SHP77 treated with DMSO at 0.1 percent for 48 hours (cell line): Measurements from ENCODE around the gene ANKS1B.
"Not testable (repeated sequence)": the region's sequence is repeated elsewhere in the genome, so short reads cannot be mapped to it uniquely, and the experiment has no call there.

ENCODE experiments used
- DNase-seq: peaks from one replicate; lab custom pipeline; 2025; lab: John Stamatoyannopoulos, UW

The ANKS1B gene

DNA sequence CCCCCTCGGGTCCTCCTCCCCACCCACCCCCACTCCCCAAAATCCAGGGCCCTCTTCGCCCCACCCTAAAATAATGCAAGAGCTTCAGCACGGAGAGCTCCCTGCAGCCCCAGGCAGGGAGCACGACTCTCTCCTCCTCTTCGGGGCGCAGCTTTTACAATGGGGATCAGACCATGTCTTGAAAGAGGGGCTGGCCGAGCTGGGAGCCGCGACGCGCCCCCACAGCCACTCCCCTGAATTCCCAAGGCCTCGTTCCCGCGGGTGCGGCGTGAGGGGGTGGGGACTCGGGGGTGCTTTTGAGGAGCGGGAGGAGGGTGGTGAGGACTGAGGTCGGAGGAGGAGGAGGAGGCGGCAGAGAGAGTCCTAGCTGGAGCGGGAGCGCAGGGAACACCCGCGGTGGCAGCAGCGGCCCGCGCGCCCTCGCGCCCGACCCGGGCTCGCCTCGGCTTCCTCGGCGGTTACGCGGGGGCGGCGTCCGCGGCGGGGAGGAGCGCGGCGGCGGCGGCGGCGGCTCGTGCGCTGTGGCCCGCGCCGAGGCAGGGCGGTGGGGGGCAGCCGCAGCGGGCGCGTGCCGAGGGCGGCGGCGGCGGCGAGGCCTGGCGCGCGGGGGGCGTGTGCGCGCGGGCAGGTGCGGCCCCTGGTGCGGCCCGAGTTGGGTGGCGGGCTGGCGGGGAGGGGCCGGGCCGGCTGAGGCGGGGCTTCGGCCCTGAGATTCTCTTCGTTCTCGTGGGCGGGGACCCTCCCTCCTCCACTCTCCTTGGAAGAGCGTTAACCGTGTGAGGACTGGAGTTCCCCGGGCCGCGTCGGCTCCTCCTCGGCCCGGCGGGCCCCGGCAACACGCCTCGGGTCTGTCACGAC is at the start of gene ANKS1B:
Gene ANKS1B, minus strand, starts transcription at position 666 of the 858 bp plus-strand sequence. CDS start 699 bp downstream, outside the sequence.
- DNase-seq = peak; percentile 73

DNA sequence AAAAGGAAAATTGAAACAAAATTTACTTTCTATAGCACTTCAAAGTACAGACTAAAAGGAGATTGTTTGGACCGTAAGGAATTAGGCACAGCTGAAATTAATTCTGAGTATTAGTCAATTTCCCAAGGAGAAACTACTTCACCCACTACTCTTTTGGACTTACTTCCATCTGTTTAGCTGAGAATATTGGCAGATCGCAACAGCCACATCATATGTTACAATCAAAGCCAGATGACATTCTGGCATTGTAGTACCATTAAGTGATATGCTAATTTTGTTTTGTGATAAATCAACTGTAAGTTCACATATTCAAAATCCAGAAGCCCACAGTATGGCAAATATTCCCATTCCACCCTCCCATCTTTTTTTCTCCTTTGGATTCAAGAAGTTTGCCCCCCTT is 47.1 kb upstream of the ANKS1B start:
- DNase-seq = no peak

DNA sequence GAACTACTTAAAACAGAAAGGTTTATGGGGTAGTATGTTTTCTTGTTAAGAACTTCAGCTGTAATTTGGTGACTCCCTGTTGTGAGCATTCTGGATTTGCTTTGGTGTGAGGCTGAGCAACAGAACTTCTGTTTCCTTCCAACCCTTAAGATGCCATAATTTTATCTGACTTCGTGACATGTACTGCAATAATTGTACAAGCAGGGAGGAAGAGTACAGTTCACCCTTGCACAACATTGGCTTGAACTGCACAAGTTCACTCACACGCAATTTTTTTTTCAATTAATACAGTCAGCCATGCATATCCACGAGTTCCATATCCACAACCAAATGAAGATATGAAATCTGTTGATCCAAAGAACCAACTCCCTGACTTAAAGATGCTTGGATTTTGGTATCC is 42.9 kb upstream of the ANKS1B start:
- no peak for DNase-seq

DNA sequence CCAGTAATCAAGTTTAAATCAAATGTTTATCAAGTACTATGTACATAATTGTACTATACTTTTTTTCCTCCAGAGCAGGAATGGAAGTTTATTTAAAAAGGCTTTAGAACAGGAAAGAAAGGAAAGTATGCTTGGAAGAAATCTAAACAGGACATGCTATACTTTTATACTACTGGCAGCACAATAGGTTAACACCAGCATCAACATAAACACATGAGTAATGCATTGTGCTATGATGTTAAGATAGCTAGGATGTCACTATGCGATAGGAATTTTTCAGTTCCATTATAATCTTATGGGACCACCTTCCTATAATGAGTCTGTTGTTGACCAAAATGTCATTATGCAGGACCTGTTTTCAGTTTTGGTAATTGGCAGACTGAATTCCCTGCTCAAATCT is 41.5 kb upstream of the ANKS1B start:
- no peak for DNase-seq

DNA sequence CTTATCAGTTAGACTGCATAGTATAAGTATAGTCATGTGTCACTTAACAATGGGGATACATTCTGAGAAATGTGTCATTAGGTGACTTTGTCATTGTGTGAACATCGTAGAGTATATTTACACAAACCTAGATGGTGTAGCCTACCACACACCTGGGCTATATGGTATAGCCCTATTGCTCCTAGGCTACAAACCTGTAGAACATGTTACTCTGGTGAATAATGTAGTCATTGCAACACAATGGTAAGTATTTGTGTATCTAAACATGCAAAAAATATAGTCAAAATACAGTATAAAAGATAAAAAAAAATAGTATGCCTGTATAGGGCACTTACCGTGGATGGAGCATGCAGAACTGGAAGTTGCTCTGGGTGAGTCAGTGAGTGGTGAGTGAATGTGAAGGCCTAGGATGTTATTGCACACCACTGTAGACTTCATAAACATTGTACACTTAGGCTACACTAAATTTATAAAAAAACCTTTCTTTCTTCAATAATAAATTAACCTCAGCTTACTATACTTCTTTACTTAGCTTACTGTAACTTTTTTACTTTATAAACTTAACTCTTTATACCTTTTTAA is 40.3 kb upstream of the ANKS1B start:
- no peak for DNase-seq

DNA sequence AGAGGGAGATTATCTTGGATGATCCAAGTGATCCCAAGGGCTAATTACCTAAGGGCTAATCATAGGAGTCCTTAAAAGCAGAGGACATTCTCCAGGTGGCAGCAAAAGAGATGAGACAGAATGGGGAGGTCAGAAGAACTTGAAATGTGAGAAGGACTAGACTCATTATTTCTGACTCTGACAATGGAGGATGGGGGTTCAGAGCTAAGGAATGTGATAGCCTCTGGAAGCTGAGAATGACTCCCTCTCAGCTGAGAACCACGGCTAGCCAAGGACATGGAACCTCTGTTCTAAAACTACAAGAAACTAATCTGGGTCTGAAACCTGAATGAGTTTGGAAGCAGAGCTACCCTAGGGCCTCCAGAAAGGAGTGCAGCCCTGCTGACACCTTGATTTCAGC is 35.6 kb upstream of the ANKS1B start:
- no peak for DNase-seq

DNA sequence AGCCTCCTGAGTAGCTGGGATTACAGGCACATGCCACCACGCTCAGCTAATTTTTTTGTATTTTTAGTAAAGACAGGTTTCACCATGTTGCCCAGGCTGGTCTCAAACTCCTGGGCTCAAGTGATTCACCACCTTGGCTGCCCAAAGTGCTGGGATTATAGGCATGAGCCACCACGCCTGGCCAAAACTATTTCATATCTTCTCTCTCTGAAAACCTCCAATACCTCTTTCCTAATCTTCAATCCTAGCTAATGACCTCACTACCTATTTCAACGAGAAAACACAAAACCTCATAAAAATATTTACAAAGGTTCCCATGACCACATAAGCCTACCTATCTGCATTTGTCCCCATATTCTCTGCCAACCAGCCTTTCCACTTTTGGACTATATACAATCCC is 32.3 kb upstream of the ANKS1B start:
- no peak for DNase-seq

DNA sequence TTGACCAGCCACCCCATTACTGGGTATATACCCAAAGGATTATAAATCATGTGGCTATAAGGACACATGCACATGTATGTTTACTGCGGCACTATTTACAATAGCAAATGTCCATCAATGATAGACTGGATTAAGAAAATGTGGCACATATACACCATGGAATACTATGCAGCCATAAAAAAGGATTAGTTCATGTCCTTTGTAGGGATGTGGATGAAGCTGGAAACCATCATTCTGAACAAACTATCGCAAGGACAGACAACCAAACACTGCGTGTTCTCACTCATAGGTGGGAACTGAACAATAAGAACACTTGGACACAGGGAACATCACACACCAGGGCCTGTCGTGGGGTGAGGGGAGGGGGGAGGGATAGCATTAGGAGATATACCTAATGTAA is 31.6 kb upstream of the ANKS1B start:
- DNase-seq = not testable (repeated sequence)

DNA sequence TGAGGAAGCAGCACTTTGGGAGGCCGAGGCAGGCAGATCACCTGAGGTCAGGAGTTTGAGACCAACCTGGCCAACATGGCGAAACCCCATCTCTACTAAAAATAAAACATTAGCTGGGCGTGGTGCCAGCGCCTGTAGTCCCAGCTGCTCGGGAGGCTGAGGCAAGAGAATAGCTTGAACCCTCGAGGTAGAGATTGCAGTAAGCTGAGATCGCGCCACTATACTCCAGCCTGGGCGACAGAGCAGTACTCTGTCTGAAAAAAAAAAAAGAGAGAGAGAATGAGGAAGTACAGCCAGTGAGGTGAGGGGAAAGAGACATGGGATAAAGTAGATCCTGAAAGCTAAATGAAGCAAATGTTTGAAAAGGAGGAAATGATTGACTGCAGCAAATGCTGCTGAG is 21.1 kb upstream of the ANKS1B start:
- peak; percentile 45 for DNase-seq

DNA sequence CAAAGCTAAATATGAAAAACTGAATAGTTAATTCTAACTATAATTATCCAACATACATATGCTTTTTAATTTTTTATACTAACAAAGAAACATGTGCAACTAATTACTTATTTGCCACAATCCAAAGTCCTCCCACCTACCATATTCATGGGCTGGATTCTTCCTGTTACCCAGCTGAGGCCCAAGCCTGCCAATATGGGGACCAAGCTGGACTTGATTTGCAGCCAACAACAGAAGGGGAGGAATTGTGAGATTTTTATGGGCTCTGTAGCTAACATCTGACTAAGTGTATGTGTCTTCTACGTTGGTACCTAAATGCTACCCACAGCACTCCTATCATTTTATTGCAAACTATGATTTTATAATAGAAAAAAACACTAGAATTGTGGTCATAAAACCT is 13.1 kb upstream of the ANKS1B start:
- DNase-seq = no peak

DNA sequence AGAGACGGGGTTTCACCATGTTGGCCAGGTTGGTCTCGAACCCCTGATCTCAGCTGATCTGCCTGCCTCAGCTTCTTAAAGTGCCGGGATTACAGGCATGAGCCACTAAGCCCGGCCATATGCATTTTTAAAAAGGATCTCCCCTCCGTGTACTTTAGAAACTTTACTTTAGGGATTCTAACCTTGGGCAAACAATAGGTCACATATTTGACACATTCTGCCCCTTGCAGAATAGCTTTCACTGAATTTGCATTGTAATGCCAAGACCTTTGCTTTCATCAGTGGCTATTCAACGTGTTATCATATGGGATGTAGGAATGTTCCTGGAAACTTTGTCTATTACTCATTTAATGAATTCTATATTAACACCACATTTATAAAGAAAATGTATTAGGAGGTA is 11.4 kb upstream of the ANKS1B start:
- DNase-seq = no peak

DNA sequence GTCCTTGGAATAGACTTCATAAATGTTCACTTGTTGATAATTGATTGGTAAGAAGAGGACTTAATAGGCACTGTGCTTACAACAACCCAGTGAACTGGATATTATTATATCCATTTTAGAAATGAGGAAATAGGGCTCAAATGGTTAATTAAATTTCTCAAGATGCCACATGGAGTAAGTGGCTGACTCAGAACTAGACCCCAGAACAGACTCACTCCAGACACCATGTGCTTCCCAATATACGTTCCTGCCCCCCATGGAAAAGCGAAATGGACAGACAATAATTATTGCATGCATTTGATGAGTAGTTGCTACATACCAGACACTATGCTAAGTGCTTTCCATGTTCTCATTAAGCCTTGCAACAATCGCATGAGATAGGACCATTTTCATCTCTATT is 895 bp upstream of the ANKS1B start:
- no peak for DNase-seq

DNA sequence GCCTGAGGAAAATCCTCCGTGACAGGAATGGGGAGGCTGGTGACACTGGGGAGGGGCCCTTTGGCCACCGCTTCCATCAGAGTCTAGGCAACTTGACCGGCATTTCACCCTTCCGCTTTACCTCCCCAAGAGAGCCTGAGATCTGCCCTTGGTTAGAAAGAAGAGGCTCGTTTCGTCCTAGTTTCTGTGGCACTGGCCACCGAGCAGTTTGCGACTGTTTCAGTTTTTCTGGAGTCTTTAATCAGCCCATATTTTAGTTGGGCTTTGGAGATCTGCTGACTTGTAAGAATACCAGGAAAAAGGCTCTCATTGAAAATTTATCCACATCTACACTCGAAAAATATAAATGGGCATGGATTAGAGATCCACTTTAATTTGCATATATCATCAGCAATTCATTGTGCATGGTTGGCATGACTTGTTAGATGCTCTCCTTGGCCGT is 414 bp upstream of the ANKS1B start:
- peak; percentile 73 for DNase-seq

DNA sequence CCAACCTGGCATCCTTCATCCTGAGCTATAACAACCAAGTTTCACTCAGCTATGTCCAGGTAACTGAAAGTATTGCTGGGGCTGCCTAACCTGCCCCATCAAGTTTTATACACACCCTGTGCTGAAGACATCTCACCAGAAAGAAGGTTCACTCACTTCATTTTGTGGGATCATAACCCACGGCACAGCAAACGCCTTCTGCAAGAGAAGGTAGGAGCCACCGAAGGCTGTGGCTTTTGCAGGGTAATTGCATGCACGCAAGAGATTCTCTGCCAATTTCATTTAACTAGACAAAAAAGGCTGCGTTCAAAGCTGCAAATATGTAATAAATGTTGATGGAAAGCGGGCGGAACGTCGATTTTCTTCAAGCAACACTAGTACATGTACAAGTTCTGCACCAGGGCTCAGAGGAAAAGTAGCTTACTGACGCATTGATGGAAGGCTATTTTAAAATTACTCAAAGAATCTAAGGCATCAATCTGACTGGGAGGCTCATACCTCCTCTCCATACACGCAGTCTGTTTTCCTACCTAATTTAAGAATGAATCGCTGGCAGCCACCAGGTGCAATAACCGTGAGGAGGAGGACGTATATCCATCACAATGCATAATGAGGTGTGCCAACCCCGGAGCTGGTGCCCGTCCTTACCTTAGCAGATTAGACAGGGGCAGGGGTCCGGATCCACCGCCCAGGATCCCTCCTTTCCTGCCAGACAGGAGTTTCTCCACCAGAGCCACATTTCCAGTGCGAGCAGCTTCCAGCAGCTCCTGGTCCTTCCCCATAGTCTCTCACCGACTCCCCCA is 1.1 kb downstream of the ANKS1B start:
- peak; percentile 41 for DNase-seq

DNA sequence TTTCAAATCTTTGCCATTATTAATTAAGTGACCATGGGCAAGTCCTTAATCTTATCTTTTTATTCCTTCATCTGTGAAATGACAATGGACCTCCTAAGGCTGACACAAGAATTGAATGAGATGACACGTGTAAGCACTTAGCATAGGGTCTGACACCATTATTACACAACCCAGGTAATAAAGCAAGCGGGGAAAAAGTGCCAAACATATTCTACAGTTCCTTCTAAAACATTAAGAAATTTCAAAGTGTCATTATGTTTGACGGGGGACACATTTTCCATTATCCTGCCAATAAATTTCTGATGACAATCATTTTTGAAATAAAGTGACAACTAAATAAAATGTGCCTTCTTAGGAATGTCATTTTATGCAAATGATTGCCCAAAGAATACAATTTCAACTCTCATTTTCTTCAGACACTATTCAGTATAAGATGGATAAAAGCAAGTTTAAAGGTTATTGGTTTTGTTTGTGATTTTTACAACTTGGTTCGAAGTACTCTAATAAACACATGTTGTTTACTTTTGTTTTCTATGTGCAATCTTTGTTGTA is 3.0 kb downstream of the ANKS1B start:
- DNase-seq = no peak

DNA sequence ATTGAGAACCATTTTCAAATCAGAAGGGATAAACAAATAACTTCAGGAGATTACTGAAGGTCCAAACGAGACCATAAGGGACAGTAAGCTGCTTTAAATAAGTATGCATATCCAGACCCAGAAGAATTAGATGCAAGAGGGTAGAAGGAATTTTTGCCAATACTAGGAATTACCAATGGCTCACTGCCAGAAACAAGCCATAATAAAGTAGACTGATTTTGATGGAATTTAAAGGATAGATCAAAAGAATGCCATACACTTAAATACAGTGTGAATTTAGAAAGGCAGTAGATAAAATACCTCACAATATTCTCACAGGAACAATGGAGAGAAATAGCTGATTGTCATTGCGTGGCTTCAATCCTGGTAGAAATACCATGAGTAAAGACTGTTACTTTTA is 5.3 kb downstream of the ANKS1B start:
- DNase-seq = no peak

DNA sequence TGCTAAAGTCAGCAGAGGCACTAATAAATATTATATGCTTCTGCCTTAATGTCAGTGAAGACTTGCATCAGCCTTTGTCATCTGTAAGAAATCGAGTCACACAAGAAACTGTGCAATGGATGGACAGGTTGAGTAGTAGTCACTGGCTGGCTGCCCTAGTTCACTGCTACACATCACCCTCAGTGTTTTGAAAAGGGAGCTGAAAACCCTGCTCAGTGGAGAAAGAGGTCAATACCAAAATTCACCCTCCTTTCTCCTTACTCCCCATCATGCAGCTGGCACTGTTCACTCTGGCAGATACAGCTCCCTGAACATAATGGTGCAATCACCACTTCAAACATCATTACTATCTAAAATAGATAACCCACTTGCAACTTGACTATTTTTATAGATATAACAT is 6.6 kb downstream of the ANKS1B start:
- DNase-seq = no peak

DNA sequence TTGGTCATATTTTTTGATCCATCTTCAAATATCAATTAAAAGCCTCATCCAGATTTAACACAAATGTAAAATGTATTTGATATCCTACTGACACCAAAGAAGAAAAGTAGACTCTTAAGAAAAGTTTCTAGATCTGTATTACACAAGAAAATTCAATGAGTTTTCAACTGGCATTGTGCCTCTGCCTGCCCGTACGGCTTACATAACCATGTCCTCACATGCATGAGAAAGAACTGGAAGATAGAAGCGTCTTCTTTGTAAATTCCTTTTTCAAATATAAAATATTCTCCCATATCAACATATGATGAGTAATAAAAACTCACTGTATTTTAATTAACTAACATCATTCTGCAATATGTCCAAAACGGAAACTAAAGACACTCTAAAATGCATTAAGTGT is 7.2 kb downstream of the ANKS1B start:
- DNase-seq = no peak

DNA sequence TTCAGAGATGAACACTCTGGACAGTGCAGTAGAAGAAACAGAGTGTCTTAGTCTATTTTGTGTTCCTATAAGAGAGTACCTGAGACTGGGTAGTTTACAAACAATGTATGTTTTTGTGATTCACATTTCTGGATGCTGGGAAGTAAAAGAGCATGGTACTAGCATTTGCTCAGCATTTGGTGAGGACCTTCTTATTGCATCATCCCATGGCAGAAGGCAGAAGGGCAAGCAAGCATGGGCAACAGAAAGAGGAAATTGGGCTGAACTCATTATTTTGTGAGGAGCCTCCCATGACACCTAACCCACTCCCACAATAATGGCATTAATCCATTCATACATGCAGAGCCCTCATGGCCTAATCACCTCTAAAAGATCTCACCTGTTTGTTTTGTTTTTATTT is 8.0 kb downstream of the ANKS1B start:
- DNase-seq = no peak

DNA sequence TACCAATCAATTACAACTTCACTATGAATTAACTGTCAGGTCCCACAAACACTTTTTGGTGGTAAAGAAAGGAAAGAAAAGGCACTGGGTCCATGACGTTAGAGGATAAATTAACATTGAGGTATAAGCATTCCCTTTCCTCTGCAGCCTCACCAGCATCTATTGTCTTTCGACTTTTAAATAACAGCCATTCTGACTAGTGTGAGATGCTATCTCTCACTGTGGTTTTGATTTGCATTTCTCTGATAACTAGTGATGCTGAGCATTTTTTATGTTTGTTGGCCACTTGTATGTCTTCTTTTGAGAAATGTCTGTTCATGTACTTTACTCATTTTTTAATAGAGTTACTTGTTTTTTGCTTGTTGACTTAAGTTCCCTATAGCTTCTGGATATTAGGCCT is 9.4 kb downstream of the ANKS1B start:
- no peak for DNase-seq

DNA sequence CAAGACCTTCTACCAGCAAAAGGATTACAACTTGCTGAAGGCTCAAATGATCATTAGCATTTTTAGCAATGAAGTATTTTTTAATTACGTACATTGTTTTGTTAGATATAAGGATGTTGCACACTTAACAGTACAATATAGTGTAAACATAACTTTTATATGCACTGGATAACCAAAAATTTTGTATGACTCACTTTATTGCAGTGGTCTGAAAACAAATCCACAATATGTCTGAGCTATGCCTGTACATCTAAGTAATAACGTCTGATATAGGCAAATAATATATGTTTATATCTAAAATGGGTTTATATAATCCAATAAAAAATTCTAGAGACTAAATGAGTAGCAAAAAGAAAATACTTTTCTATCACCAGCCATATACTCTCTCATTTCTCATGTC is 10.6 kb downstream of the ANKS1B start:
- no peak for DNase-seq

DNA sequence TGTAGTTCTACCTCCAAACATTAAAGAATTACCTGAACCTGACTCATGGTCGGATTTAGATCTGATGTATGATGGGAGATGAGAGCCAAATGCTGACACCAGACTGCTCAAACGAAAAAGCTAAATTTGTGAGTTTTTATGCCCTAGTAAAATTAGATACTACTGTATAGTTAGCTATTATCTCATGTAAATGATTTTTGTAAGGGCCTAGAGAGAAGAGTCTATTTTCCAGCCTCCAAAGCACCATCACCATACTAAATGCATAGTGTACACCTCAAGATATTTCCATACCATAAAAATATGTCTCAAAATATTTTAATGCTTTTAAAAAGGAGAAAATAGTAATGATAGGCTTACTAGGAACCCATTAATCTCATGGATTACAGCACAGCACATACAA is 18.3 kb downstream of the ANKS1B start:
- DNase-seq = no peak

DNA sequence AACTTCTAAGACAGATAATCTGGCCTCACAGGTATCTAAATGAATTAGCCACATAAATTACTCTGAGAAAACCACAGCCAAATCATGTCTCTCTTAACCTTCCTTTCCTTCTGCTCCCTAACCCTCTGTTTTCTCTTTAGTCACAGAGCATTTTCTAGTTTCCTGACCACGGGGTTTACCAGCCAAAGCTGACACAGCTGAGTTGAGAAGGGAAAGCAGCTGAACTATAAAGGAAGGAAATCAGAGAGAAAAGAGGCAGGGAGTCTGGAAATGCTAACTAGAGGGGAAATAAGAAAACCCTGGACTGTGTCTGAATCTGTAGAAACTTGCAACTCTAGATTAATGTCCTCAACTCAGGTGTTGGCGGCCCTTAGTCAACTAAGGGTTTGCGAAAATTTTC is 24.4 kb downstream of the ANKS1B start:
- DNase-seq = peak; percentile 68
